Measurements from ENCODE around the gene FALEC.
A peak's percentile ranks its signal among the peaks of the same experiment; 100 is the strongest.

FALEC gene

DNA sequence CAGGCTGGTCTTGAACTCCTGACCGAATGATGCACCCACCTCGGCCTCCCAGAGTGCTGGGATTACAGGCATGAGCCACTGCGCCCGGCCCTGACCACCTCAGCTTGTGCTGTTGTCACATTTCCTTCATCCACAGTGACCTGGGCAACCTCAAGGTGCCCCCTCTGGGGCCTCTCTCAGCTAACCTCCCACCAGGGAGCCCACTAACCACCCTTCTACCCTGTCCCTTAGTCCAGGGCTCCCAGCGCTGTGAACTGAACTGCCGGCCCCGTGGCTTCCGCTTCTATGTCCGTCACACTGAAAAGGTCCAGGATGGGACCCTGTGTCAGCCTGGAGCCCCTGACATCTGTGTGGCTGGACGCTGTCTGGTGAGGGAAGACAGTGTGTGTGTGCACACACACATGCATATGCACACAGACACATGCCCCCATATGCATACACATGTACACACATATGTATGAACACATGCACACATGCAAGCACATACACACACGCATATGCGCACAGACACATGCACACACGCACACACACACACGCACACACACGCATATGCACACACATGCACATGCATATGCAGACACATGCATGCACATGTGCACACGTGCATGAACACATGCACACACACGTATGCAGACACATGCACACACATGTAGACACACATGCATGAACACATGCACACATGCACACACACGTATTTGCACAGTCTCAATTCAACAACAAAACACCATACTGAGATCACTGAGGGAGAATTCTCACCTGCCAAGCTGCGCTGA lies 39.8 kb downstream of the FALEC start:
- Mint-ChIP-seq H3K9me3 (no peaks in the 10 kb centered on the region), H3K36me3 (ENCODE audit: low read depth) (no peaks in the 10 kb centered on the region), H3K27me3 (ENCODE audit: low read depth) (peaks cover 1% of the 10 kb centered on the region), H3K4me3 (no peak overlapping the region), H3K27ac (no peak overlapping the region), H3K4me1 (ENCODE audit: low read depth) (peaks cover 21% of the 10 kb centered on the region)
- no peak for DNase-seq (ENCODE audit: low spot score)

DNA sequence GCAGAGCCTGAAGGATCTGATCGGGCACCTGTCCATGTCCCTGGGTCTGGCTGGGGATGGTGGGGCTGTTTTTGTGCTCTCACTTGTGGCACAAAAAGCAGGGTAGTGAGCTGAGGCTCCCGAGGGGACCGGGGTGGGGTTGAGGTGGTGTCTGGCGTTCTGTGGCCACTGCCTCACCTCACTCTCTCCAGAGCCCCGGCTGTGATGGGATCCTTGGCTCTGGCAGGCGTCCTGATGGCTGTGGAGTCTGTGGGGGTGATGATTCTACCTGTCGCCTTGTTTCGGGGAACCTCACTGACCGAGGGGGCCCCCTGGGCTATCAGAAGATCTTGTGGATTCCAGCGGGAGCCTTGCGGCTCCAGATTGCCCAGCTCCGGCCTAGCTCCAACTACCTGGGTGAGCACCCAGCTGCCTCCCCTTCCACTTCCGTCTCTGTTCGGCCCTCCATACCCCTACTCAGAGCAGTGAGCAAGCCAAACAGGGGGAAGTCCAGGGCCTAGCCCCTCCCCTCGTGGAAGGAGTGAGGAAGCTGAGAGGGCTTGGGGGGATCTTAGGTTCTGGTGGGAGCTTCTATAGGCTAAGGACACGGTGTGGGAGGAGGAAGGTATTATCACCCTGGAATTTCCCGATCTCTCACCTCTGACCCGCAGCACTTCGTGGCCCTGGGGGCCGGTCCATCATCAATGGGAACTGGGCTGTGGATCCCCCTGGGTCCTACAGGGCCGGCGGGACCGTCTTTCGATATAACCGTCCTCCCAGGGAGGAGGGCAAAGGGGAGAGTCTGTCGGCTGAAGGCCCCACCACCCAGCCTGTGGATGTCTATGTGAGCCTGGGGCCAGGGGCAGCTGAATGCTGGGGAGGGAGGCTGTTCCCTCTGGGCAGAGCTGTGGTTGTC lies 40.7 kb downstream of the FALEC start:
- peaks cover 24% of the 10 kb centered on the region for H3K4me1 Mint-ChIP-seq (ENCODE audit: low read depth)
- no peaks in the 10 kb centered on the region for H3K27me3 Mint-ChIP-seq (ENCODE audit: low read depth)
- DNase-seq (ENCODE audit: low spot score): no peak
- no peak overlapping the region for H3K27ac Mint-ChIP-seq
- no peak overlapping the region for H3K4me3 Mint-ChIP-seq
- H3K36me3 Mint-ChIP-seq (ENCODE audit: low read depth): no peaks in the 10 kb centered on the region
- H3K9me3 Mint-ChIP-seq: no peaks in the 10 kb centered on the region

DNA sequence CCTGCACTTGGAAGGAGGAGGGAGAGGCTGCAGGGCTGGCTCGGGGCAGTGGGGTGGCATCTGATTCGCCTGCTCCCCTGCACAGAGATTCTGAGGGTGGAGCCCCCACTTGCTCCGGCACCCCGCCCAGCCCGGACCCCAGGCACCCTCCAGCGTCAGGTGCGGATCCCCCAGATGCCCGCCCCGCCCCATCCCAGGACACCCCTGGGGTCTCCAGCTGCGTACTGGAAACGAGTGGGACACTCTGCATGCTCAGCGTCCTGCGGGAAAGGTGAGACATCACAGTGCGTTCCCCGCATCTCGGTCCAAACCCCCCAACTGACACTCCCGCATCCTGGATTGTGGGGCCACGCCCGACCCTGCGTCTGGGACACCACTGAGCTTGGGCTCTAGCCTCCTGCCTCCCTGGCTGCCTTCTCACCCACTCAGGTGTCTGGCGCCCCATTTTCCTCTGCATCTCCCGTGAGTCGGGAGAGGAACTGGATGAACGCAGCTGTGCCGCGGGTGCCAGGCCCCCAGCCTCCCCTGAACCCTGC lies 41.6 kb downstream of the FALEC start:
- Mint-ChIP-seq H3K36me3 (ENCODE audit: low read depth) (no peaks in the 10 kb centered on the region), H3K4me3 (no peak overlapping the region), H3K27ac (no peak overlapping the region), H3K27me3 (ENCODE audit: low read depth) (no peaks in the 10 kb centered on the region), H3K4me1 (ENCODE audit: low read depth) (peaks cover 20% of the 10 kb centered on the region), H3K9me3 (no peaks in the 10 kb centered on the region)
- DNase-seq (ENCODE audit: low spot score): no peak

DNA sequence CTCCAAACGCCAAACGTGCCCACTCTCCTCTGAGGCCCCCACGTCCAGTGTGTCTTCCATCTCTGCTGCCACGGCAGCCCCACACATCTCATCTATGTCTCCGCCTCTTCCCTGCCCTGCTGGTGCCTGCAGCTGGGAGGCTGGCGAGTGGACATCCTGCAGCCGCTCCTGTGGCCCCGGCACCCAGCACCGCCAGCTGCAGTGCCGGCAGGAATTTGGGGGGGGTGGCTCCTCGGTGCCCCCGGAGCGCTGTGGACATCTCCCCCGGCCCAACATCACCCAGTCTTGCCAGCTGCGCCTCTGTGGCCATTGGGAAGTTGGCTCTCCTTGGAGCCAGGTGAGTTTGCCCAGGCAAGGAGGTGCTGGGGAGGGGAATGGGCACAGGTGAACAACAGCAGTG lies 42.3 kb downstream of the FALEC start:
- H3K4me3 Mint-ChIP-seq: no peak overlapping the region
- no peaks in the 10 kb centered on the region for H3K27me3 Mint-ChIP-seq (ENCODE audit: low read depth)
- no peak overlapping the region for H3K27ac Mint-ChIP-seq
- H3K36me3 Mint-ChIP-seq (ENCODE audit: low read depth): no peaks in the 10 kb centered on the region
- peaks cover 21% of the 10 kb centered on the region for H3K4me1 Mint-ChIP-seq (ENCODE audit: low read depth)
- no peaks in the 10 kb centered on the region for H3K9me3 Mint-ChIP-seq
- DNase-seq (ENCODE audit: low spot score): no peak

DNA sequence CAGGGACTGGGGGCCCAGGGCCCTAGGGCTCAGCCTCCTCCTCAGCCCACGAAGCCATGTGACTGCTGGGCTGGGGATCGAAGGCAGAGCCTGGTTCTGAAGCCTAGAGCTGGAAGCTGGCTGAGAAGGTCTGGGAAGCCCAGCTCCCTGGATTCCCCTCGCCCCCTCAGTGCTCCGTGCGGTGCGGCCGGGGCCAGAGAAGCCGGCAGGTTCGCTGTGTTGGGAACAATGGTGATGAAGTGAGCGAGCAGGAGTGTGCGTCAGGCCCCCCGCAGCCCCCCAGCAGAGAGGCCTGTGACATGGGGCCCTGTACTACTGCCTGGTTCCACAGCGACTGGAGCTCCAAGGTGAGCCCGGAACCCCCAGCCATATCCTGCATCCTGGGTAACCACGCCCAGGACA lies 42.8 kb downstream of the FALEC start:
- peaks cover 26% of the 10 kb centered on the region for H3K4me1 Mint-ChIP-seq (ENCODE audit: low read depth)
- no peaks in the 10 kb centered on the region for H3K9me3 Mint-ChIP-seq
- H3K4me3 Mint-ChIP-seq: no peak overlapping the region
- no peaks in the 10 kb centered on the region for H3K27me3 Mint-ChIP-seq (ENCODE audit: low read depth)
- no peak for DNase-seq (ENCODE audit: low spot score)
- H3K27ac Mint-ChIP-seq: no peak overlapping the region
- H3K36me3 Mint-ChIP-seq (ENCODE audit: low read depth): no peaks in the 10 kb centered on the region

DNA sequence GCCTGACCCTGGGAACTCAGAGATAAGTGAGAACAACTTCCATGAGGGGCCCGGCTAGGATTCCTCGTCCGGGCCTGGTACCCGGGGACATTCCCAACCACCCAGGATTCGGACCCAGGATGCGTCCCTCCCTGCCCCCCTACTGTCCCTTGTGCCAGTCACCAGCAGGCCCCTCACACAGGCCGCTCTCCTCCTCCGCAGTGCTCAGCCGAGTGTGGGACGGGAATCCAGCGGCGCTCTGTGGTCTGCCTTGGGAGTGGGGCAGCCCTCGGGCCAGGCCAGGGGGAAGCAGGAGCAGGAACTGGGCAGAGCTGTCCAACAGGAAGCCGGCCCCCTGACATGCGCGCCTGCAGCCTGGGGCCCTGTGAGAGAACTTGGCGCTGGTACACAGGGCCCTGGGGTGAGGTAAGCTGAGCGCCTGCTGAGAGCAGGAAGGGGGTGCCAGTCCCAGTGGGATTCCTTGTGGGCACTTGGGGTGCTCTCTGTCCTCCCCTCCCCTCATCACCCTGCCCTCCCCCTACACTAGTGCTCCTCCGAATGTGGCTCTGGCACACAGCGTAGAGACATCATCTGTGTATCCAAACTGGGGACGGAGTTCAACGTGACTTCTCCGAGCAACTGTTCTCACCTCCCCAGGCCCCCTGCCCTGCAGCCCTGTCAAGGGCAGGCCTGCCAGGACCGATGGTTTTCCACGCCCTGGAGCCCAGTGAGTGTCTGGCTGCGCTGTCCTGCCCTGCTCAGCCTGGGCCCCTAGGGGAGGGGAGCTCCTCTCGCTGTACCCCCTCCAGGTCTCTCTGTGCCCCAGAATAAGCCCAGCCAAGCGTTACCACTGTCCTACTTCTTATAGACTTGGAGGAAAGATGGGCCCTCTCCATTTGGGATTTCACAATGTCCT lies 43.5 kb downstream of the FALEC start:
- H3K9me3 Mint-ChIP-seq: no peaks in the 10 kb centered on the region
- H3K4me3 Mint-ChIP-seq: no peak overlapping the region
- DNase-seq (ENCODE audit: low spot score): no peak
- H3K27me3 Mint-ChIP-seq (ENCODE audit: low read depth): no peaks in the 10 kb centered on the region
- H3K4me1 Mint-ChIP-seq (ENCODE audit: low read depth): peaks cover 33% of the 10 kb centered on the region
- H3K36me3 Mint-ChIP-seq (ENCODE audit: low read depth): peaks cover 2% of the 10 kb centered on the region
- no peak overlapping the region for H3K27ac Mint-ChIP-seq

DNA sequence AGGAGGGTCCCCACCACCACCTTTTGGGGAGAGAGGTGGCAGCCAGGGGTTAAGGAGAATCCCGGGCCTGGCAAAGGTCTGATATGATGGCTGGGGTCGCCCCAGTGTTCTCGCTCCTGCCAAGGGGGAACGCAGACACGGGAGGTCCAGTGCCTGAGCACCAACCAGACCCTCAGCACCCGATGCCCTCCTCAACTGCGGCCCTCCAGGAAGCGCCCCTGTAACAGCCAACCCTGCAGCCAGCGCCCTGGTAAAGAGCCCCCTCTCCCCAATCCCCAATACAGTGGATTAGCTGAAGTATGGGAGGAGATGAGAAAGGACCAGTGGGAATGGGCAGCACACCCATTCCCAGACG lies 44.1 kb downstream of the FALEC start:
- H3K4me1 Mint-ChIP-seq (ENCODE audit: low read depth): peaks cover 37% of the 10 kb centered on the region
- H3K9me3 Mint-ChIP-seq: no peaks in the 10 kb centered on the region
- H3K4me3 Mint-ChIP-seq: no peak overlapping the region
- H3K36me3 Mint-ChIP-seq (ENCODE audit: low read depth): peaks cover 5% of the 10 kb centered on the region
- H3K27me3 Mint-ChIP-seq (ENCODE audit: low read depth): no peaks in the 10 kb centered on the region
- H3K27ac Mint-ChIP-seq: no peak overlapping the region
- DNase-seq (ENCODE audit: low spot score): no peak

DNA sequence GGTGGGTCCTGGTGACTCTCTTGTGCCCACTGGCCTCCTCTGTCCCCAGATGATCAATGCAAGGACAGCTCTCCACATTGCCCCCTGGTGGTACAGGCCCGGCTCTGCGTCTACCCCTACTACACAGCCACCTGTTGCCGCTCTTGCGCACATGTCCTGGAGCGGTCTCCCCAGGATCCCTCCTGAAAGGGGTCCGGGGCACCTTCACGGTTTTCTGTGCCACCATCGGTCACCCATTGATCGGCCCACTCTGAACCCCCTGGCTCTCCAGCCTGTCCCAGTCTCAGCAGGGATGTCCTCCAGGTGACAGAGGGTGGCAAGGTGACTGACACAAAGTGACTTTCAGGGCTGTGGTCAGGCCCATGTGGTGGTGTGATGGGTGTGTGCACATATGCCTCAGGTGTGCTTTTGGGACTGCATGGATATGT lies 44.5 kb downstream of the FALEC start:
- H3K9me3 Mint-ChIP-seq: no peaks in the 10 kb centered on the region
- H3K4me3 Mint-ChIP-seq: peak overlapping the region; percentile 54
- no peaks in the 10 kb centered on the region for H3K27me3 Mint-ChIP-seq (ENCODE audit: low read depth)
- peaks cover 41% of the 10 kb centered on the region for H3K4me1 Mint-ChIP-seq (ENCODE audit: low read depth)
- peak; percentile 67 for DNase-seq (ENCODE audit: low spot score)
- H3K27ac Mint-ChIP-seq: peak overlapping the region; percentile 63
- peaks cover 7% of the 10 kb centered on the region for H3K36me3 Mint-ChIP-seq (ENCODE audit: low read depth)

DNA sequence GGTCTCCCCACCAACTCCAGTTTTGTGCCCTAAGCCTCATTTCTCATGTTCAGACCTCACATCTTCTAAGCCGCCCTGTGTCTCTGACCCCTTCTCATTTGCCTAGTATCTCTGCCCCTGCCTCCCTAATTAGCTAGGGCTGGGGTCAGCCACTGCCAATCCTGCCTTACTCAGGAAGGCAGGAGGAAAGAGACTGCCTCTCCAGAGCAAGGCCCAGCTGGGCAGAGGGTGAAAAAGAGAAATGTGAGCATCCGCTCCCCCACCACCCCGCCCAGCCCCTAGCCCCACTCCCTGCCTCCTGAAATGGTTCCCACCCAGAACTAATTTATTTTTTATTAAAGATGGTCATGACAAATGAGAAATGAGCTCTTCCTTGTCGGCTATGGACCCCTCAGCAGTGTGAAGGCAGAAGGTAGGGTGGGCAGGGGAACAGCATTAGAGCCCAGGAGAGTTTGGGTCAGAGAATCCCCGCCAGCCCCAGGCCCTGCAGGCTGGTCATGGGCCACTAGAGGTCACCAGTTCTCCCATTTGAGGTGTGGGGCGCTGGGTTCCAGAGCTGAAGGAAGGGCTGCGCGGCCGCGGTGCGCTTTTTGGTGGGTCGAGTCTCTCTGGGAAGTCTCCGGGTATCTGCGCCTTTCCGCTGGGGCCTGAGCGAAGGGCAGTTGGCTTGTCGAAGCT lies 45.2 kb downstream of the FALEC start:
- Mint-ChIP-seq H3K4me1 (ENCODE audit: low read depth) (peaks cover 43% of the 10 kb centered on the region), H3K9me3 (no peaks in the 10 kb centered on the region), H3K27me3 (ENCODE audit: low read depth) (no peaks in the 10 kb centered on the region), H3K36me3 (ENCODE audit: low read depth) (peaks cover 8% of the 10 kb centered on the region), H3K27ac (peak overlapping the region; percentile 100), H3K4me3 (peak overlapping the region; percentile 99)
- peak; percentile 83 for DNase-seq (ENCODE audit: low spot score)

DNA sequence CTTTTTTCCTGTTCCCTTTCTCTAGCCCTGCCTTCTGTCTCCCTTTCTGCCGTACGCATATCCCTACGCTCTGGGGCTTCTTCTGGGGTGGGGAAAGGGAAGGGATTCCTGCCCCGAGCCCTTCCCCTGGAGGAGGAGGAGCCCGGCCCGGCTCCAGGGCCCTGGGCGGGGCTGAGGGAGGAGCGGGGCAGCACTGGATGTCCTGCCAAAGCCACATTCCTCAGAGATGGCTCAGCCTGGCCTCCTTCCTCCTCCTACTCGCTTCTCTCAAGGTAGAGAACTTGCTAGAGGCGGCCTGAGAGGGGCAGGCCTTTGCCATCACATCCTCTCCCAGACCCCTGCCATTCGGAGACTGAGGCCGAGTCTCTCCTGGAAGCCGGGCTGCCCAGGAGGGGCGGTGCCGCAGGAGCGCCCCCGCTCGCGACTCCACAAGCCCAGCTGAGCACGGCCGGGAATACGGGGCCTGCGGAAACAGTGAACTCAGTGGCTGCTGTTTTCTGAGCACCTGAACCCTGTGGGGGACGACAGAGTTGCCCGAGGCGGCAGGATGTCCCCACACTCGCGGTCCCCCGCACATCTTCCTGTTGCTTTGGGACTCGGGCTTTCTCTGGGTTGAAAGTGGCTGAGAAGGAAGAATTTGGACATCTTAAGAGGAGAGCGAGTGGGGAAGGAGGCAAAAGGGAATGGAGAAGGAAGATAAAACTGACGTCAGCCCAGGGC lies 45.9 kb downstream of the FALEC start:
- peaks cover 9% of the 10 kb centered on the region for H3K36me3 Mint-ChIP-seq (ENCODE audit: low read depth)
- H3K9me3 Mint-ChIP-seq: no peaks in the 10 kb centered on the region
- H3K27me3 Mint-ChIP-seq (ENCODE audit: low read depth): no peaks in the 10 kb centered on the region
- peak; percentile 74 for DNase-seq (ENCODE audit: low spot score)
- H3K4me1 Mint-ChIP-seq (ENCODE audit: low read depth): peaks cover 48% of the 10 kb centered on the region
- peak overlapping the region; percentile 100 for H3K27ac Mint-ChIP-seq
- H3K4me3 Mint-ChIP-seq: peak overlapping the region; percentile 99

DNA sequence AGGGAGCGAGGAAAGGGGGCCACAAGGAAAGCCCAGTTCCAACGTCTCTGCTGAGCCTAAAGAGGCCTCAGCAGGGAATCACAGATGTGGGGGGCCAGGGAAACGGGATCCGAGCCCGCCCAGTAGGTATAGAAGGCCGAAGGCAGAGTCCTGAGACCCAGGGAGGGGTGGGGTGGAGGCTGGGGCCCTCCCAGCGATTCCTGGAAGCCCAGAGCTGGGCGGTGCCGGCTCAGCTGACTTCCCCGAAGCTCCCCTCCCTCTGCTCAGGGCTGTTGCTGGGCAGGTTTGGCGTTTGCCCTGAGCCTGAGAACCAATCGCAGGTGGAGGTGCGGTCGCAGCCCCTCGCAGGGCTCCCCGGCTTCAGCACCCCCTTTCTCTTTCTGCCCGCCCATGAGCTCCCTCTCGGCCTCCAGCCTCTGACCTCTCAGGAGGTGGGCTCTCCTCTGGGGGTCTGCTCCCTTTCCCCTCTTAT lies 46.5 kb downstream of the FALEC start:
- Mint-ChIP-seq H3K9me3 (no peaks in the 10 kb centered on the region), H3K27me3 (ENCODE audit: low read depth) (no peaks in the 10 kb centered on the region), H3K27ac (peak overlapping the region; percentile 100), H3K4me3 (peak overlapping the region; percentile 99), H3K36me3 (ENCODE audit: low read depth) (peaks cover 9% of the 10 kb centered on the region), H3K4me1 (ENCODE audit: low read depth) (peaks cover 50% of the 10 kb centered on the region)
- DNase-seq (ENCODE audit: low spot score): peak; percentile 90

DNA sequence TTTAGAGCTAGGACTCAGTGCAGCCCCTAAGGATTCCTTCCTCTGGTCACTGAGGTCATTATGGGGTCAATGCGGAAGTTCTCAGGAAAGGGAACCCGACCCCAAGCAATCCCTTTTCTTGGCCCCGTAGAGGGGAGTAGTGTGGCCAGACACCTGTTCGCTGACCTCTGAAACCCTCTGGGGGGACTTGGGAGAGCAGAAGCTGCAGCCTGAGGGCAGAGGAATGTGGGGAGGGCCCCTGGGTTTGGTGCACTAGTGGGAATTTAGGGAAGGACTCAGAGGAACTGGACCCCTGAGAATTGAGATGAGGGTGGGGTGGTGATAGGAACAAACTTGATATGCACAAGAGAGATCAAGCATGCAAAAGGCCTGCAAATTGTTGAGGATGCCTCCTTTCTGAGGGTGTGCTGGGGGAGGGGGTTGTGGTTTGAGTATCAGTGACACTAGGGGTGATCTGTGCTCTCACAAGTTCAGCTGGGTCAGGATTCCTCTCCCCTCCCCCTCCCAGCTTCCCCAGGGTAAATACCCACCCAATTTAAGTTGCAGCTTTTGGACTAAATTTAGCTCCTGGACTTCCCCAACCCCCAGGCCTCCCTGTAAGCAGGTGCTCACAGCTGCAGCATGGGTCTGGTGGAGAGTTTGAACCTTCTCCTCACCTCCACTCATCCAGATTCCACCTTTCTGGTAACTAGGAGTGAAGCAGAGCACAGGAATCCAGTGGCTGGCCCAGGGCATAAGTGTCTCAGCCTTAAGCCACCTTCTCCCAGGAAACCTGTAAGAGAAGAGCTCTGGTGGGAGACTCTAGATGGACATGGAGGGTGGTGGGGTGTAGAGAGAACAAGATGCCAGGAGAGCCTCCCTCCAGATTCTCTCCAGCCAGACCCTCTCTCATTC lies 47.1 kb downstream of the FALEC start:
- Mint-ChIP-seq H3K4me3 (peak overlapping the region; percentile 99), H3K4me1 (ENCODE audit: low read depth) (peaks cover 56% of the 10 kb centered on the region), H3K9me3 (no peaks in the 10 kb centered on the region), H3K27me3 (ENCODE audit: low read depth) (no peaks in the 10 kb centered on the region), H3K27ac (peak overlapping the region; percentile 100), H3K36me3 (ENCODE audit: low read depth) (peaks cover 12% of the 10 kb centered on the region)
- DNase-seq (ENCODE audit: low spot score): peak; percentile 74

Data from T-helper 2 cell treated with Interferon-gamma antibody and Interleukin-4, amounts not matched to agents 5 μg/mL and 100 μg/mL, for 36 hours (primary cell).